K562 (cell line): Measurements from ENCODE around the gene HOXA1. TPM values are rescaled to one million over a fixed set of nuclear protein-coding genes. Genes with fewer than 3 reads are reported as not detected.
A peak's percentile ranks its signal among the peaks of the same experiment; 100 is the strongest.

ENCODE experiments used
- GABPB2 ChIP-seq: fragments of 250-450 bp; sonication (Bioruptor Pico); conservative IDR thresholded peaks from 2 replicates; pipeline ENCODE4 v1.5.1; 2021; ENCODE audit warnings: mild to moderate bottlenecking
- ID3 ChIP-seq, 2 experiments: fragments of 250-450 bp in 1 of 2; fragments of 450-650 bp in 1 of 2; sonication (Bioruptor Pico) in 1 of 2; IDR thresholded peaks; 2 replicates each; pipeline versions ENCODE4 v1.6.1 to v1.8.0; 2016 to 2021; ENCODE audit warnings: mild to moderate bottlenecking in 2 of 2, moderate library complexity in 2 of 2, missing compliant biosample characterization in 1 of 2, missing genetic modification characterization in 1 of 2
- KDM1A ChIP-seq, 2 experiments: fragments of 450-650 bp; IDR thresholded peaks; 2 replicates each; pipeline ENCODE4 v1.6.1; 2016; ENCODE audit warnings: mild to moderate bottlenecking in 2 of 2
- KLF16 ChIP-seq: IDR thresholded peaks from 2 replicates; pipeline ENCODE4 v1.6.1; 2016; ENCODE audit warnings: antibody characterized with exemption
- PHF21A ChIP-seq: fragments of 450-650 bp; IDR thresholded peaks from 2 replicates; pipeline ENCODE4 v1.6.1; 2017; ENCODE audit warnings: low read depth, borderline replicate concordance
- PML ChIP-seq: IDR thresholded peaks from 2 replicates; pipeline ENCODE4 v1.6.1; 2012; ENCODE audit warnings: low read length, inconsistent platforms
- RBBP5 ChIP-seq: fragments of 200-600 bp; sonication (generic); IDR thresholded peaks from 2 replicates; pipeline ENCODE4 v1.6.1; 2012; ENCODE audit warnings: borderline replicate concordance, mild to moderate bottlenecking, low read length, control low read depth, inconsistent platforms; ENCODE audit not compliant: insufficient read depth, poor library complexity, severe bottlenecking
- RBM25 ChIP-seq: fragments of 200-400 bp; formaldehyde crosslinking; IDR thresholded peaks from 2 replicates; pipeline ENCODE4 v1.6.1; 2018; ENCODE audit warnings: low read length, low read depth, moderate library complexity; ENCODE audit not compliant: severe bottlenecking
- RERE ChIP-seq: sonication (generic); formaldehyde crosslinking; IDR thresholded peaks from 2 replicates; pipeline ENCODE4 v1.8.0; 2023; ENCODE audit warnings: missing genetic modification reagents, mild to moderate bottlenecking, borderline replicate concordance
- RNF2 ChIP-seq: sonication (generic); IDR thresholded peaks from 2 replicates; pipeline ENCODE4 v1.6.1; 2016
- U2AF1 ChIP-seq: fragments of 200-400 bp; formaldehyde crosslinking; optimal IDR thresholded peaks from 2 replicates; pipeline ENCODE3; 2017; ENCODE audit warnings: mild to moderate bottlenecking, low read depth, low read length, moderate library complexity
- YY1 ChIP-seq, 3 experiments: IDR thresholded peaks; 2 replicates each; pipeline ENCODE4 v1.6.1; 2011; ENCODE audit warnings: low read length in 2 of 3, mild to moderate bottlenecking in 2 of 3, moderate library complexity in 2 of 3, borderline replicate concordance in 1 of 3, control low read depth in 1 of 3, low read depth in 1 of 3; ENCODE audit not compliant: insufficient read depth in 3 of 3, insufficient replicate concordance in 2 of 3, control insufficient read depth in 1 of 3, insufficient read length in 1 of 3; ENCODE audit errors: extremely low read depth in 1 of 3
- ZNF707 ChIP-seq: fragments of 250-450 bp; sonication (Bioruptor Pico); conservative IDR thresholded peaks from 2 replicates; pipeline ENCODE4 v1.8.0; 2022; ENCODE audit warnings: inconsistent platforms, mild to moderate bottlenecking, moderate library complexity
- polyA plus RNA-seq, 8 experiments: library from polyadenylated mRNA; depleted of rRNA in 4 of 8; stranded (reverse) in 5 of 8; unstranded in 3 of 8; fragments of >200 nt; fragmentation: Nextera tagmentation in 2 of 8; fragmentation: Illumina TruSeq in 1 of 8; extraction: Ambion mirVana in 2 of 8; extraction: Trizol in 1 of 8; gene quantifications; 2 replicates each; pipeline versions ENCODE4 v1.2.1 to v1.2.3, GENCODE V29; 2011 to 2014; ENCODE audit warnings: inconsistent platforms in 1 of 8, missing spikeins in 1 of 8
- total RNA-seq, 7 experiments: library from RNA; depleted of rRNA in 6 of 7; stranded (reverse); fragments of >200 nt in 6 of 7; fragmentation: Illumina TruSeq in 2 of 7; extraction: Trizol in 2 of 7; gene quantifications; 2 replicates each; pipeline versions ENCODE4 v1.2.1 to v1.2.3, GENCODE V29; 2011 to 2021; ENCODE audit warnings: low replicate concordance in 1 of 7

HOXA1 gene
- total and polyA plus RNA-seq, 9 of the 15 experiments (the other 6 are each of a cell fraction or from before 2014, with no cell fraction given) = 0.03 to 0.63 (median 0.09) TPM; not detected in 4

GRCh38 chr7:27112955-27113949 lies 17.5 kb upstream of the HOXA1 start (continued):
- no peak for TF ChIP-seq GABPB2
- no peak for TF ChIP-seq PML
- TF ChIP-seq YY1 (IDR thresholded peaks at IDR 0.05; ENCODE audit: borderline replicate concordance in 1 of 3, control insufficient read depth in 1 of 3, extremely low read depth in 1 of 3, insufficient read depth in 3 of 3, insufficient read length in 1 of 3, insufficient replicate concordance in 2 of 3, low read depth in 1 of 3, low read length in 2 of 3) = peak in 1 of 3 experiments; percentile 71
- TF ChIP-seq RBM25 = peak; percentile 7
- peak; percentile 54 to 72; a peak in 3 of 4 replicates for TF ChIP-seq KDM1A (IDR thresholded peaks at IDR 0.05)
- no peak for TF ChIP-seq RBBP5
- peak; percentile 60; the same call in 1 of the 2 replicates for TF ChIP-seq PHF21A
- peak; percentile 55; the same call in 1 of the 2 replicates for TF ChIP-seq RNF2
- no peak for TF ChIP-seq ZNF707 (CRISPR knock-in tag)
- TF ChIP-seq KLF16 = no peak
- no peak for TF ChIP-seq ID3 (CRISPR knock-in tag; IDR thresholded peaks at IDR 0.05)
- TF ChIP-seq ID3 (tag; IDR thresholded peaks at IDR 0.05) = no peak
- TF ChIP-seq RERE = no peak
- TF ChIP-seq U2AF1 = no peak
